SK-N-MC (cell line): Measurements from ENCODE around the gene TNFSF8.
A peak's percentile ranks its signal among the peaks of the same experiment; 100 is the strongest.

Source experiments
- DNase-seq: peaks from one replicate; pipeline ENCODE4 v3.0.0-alpha.2; 2011; ENCODE audit warnings: low read depth, low spot score
- H3K27ac ChIP-seq: fragments of 200-600 bp; sonication (generic); 2 replicates; pipeline ENCODE4 v1.5.1; 2016; ENCODE audit warnings: mixed run types
- H3K36me3 ChIP-seq: fragments of 200-600 bp; sonication (generic); 2 replicates; pipeline ENCODE4 v1.6.1; 2017; ENCODE audit warnings: antibody characterized with exemption, low read length, mixed read lengths; ENCODE audit not compliant: insufficient read depth
- H3K4me3 ChIP-seq: fragments of 200-600 bp; sonication (generic); 2 replicates; pipeline ENCODE4 v1.5.1; 2016
- H3K9ac ChIP-seq: fragments of 200-600 bp; sonication (generic); 2 replicates; pipeline ENCODE4 v1.8.0; 2017; ENCODE audit warnings: mixed run types, mixed read lengths; ENCODE audit not compliant: insufficient read length
- H3K9me3 ChIP-seq: fragments of 200-600 bp; sonication (generic); 2 replicates; pipeline ENCODE4 v1.6.1; 2017; ENCODE audit warnings: low read depth, mild to moderate bottlenecking, antibody characterized with exemption, low read length, moderate library complexity, mixed read lengths
- EZH2 ChIP-seq: fragments of 200-600 bp; sonication (generic); IDR thresholded peaks from one replicate; pipeline ENCODE4 v1.6.1; 2017; ENCODE audit warnings: antibody characterized with exemption
- FOXP2 ChIP-seq: optimal IDR thresholded peaks from 2 replicates; pipeline ENCODE3; 2011; ENCODE audit warnings: mild to moderate bottlenecking, moderate library complexity; ENCODE audit not compliant: insufficient read depth; ENCODE audit errors: extremely low read length, control extremely low read depth
- POLR2AphosphoS5 ChIP-seq: IDR thresholded peaks from 2 replicates; pipeline ENCODE4 v1.6.1; 2012; ENCODE audit warnings: mild to moderate bottlenecking, low read depth, low read length, borderline replicate concordance

TNFSF8 gene

DNA sequence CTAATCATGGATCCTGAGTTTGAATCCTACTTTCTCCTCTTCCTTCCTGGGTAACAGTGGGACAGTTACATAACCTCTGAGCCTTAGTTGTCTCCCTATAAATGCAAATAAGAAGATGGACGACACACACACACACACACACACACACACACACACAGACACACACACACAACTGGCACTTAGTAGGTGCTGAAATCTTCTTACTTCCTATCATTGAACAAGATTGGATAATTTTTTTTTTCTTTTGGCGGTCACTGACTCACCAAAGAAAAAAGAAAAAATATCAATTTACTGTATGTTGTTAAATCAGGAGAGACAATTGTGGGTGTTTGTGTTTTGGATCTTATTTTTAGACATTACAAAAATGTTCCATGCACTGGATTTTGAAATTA lies 28.4 kb upstream of the TNFSF8 start:
- no peaks in the 10 kb centered on the region for H3K36me3 ChIP-seq
- DNase-seq, result no peak
- TF ChIP-seq EZH2, result no peak
- H3K4me3 ChIP-seq, result no peak overlapping the region
- no peak overlapping the region for H3K9ac ChIP-seq
- peaks cover 4% of the 10 kb centered on the region; the same call in 1 of the 2 replicates for H3K9me3 ChIP-seq
- no peak overlapping the region for H3K27ac ChIP-seq

GRCh38 chr9:114958021-114958843 lies 27.8 kb upstream of the TNFSF8 start:
- Histone ChIP-seq H3K9me3 (peaks cover 4% of the 10 kb centered on the region; the same call in 1 of the 2 replicates), H3K9ac (no peak overlapping the region), H3K4me3 (no peak overlapping the region), H3K36me3 (no peaks in the 10 kb centered on the region), H3K27ac (no peak overlapping the region)
- TF ChIP-seq FOXP2, result no peak
- no peak for TF ChIP-seq EZH2
- no peak for TF ChIP-seq POLR2AphosphoS5
- DNase-seq, result no peak

GRCh38 chr9:114957558-114957957 lies 27.2 kb upstream of the TNFSF8 start:
- Histone ChIP-seq H3K9ac (no peak overlapping the region), H3K36me3 (no peaks in the 10 kb centered on the region), H3K4me3 (no peak overlapping the region), H3K27ac (no peak overlapping the region), H3K9me3 (peaks cover 4% of the 10 kb centered on the region; the same call in 1 of the 2 replicates)
- no peak for DNase-seq
- no peak for TF ChIP-seq FOXP2
- no peak for TF ChIP-seq POLR2AphosphoS5
- no peak for TF ChIP-seq EZH2

DNA sequence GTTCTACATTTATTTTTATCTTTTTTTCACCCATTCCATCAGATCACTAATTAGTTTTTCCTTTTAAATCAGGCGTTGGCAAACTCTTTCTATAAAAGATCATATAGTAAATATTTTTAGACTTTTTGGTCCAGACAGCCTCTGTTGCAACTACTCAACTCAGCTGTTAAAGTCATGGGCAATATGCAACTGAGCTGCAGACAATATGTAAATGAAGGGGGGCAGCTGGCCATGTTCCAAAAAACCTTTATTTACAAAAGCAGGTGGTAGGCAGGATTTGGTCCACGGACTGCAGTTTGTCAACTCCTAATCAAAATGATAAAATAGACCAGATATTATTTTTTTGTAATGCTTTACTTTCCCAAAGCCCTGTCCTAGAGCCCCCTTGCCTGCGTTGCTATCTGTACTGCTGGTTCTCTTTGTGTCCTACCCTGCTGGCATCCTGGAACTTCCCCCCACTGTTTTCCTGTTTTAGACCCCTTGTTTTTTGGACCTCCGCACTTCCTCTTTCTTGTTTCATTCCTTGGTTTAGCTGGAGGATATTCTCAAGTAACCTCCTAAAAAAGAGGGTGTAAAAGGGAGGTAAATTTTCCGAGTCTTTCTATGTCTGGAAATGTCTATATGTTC lies 24.7 kb upstream of the TNFSF8 start:
- DNase-seq, result no peak
- Histone ChIP-seq H3K9me3 (peaks cover 4% of the 10 kb centered on the region; the same call in 1 of the 2 replicates), H3K27ac (peak overlapping the region; percentile 98), H3K9ac (peak overlapping the region; percentile 7), H3K36me3 (no peaks in the 10 kb centered on the region), H3K4me3 (peak overlapping the region; percentile 8; the same call in 1 of the 2 replicates)
- TF ChIP-seq EZH2 (no peak), POLR2AphosphoS5 (no peak), FOXP2 (no peak)

DNA sequence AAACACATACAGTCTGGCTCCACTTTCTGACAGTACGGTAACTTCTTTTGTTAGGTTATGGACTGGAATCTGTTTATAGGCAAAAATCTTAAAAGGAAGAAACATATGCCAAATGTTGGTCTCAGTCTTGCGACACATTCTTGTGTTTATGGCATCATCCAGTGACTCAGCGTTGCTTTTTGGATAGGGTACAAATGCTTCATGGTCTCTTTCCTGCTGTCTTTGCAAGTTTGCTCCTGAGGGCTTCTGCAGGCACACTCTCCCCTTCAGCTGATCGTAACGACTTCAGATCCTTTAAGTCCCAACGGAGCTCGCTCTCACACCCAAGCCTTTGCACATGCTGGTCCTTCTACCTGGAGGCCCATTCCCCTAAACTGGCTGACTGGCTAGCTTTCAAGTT lies 23.6 kb upstream of the TNFSF8 start:
- peak; percentile 98 for DNase-seq
- peak overlapping the region; percentile 68 for H3K4me3 ChIP-seq
- TF ChIP-seq EZH2 (no peak), POLR2AphosphoS5 (peak; percentile 67; the same call in 1 of the 2 replicates), FOXP2 (peak; percentile 95)
- peak overlapping the region; percentile 68 for H3K9ac ChIP-seq
- no peaks in the 10 kb centered on the region for H3K36me3 ChIP-seq
- no peaks in the 10 kb centered on the region for H3K9me3 ChIP-seq
- H3K27ac ChIP-seq, result peak overlapping the region; percentile 98

DNA sequence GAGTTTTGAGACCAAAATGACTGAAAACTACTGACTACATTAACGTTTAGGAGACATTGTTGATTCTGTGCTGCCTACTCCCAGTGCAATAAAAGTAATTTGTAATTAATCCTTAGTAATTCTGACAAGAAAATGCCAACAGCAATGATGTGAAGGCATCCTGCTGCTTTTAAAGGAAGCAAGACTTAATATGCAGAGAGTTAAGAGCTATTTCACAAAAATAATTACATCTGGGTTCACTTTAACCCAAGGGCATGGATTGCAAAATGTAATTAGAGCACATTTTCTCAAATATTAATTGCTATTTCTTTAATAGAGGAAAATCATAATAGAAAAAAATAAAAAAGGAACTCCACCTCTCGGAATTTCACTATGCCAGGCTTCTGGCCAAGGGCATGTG lies 22.7 kb upstream of the TNFSF8 start:
- Histone ChIP-seq H3K9ac (no peak overlapping the region), H3K4me3 (peak overlapping the region; percentile 68), H3K27ac (peak overlapping the region; percentile 98), H3K36me3 (no peaks in the 10 kb centered on the region), H3K9me3 (no peaks in the 10 kb centered on the region)
- peak; percentile 99 for DNase-seq
- TF ChIP-seq POLR2AphosphoS5 (peak; percentile 75; the same call in 1 of the 2 replicates), FOXP2 (no peak), EZH2 (no peak)

DNA sequence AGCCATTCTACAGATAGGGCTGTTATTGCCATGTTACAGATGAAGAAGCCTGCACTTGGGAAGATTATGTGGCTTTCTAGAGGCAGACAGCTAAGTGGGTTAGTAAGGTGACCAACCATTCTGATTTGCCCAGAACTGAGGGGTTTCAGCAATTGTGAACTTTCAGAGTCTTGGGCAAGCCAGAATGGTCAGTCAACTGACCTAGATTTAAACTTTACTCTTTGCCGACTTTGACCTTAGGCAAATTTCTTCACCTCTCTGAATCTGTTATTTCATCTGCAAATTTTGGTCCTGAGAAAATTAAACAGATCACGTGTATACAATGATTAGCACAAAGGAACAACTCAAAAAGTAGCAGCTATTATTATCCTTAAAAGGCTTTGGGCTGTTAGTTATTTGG lies 20.4 kb upstream of the TNFSF8 start:
- no peak for TF ChIP-seq POLR2AphosphoS5
- no peak for TF ChIP-seq EZH2
- TF ChIP-seq FOXP2, result no peak
- Histone ChIP-seq H3K9ac (no peak overlapping the region), H3K4me3 (no peak overlapping the region), H3K9me3 (no peaks in the 10 kb centered on the region), H3K36me3 (no peaks in the 10 kb centered on the region), H3K27ac (no peak overlapping the region)
- no peak for DNase-seq

DNA sequence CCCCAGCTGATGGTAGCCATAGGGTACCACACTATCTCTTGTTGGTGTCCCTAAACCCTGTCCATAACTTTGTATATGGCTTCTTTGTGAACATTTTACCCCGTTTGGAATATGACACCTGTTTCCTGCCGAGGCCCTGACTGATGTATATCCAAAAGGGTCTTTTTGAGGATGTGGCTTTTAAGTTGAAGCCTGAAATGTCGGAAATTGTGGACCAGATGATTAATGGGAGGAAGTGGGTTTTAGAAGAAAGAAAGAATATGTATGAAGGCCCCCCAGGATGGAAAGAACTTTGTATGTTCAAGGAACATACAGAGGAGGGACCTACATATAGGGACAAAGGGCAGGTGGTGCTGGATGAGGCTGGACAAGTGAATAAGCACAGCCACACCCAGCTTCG lies 16.7 kb upstream of the TNFSF8 start:
- no peaks in the 10 kb centered on the region for H3K9me3 ChIP-seq
- no peak overlapping the region for H3K27ac ChIP-seq
- H3K36me3 ChIP-seq, result no peaks in the 10 kb centered on the region
- no peak for DNase-seq
- no peak overlapping the region for H3K4me3 ChIP-seq
- TF ChIP-seq FOXP2 (no peak), EZH2 (no peak), POLR2AphosphoS5 (no peak)
- H3K9ac ChIP-seq, result no peak overlapping the region
